Right ventricle myocardium superior (tissue), 1 donor: ENCODE results near the gene RTEL1. TPM values are rescaled to one million over a fixed set of nuclear protein-coding genes. Genes with fewer than 3 reads are reported as not detected.
"Not testable (repeated sequence)": the region's sequence is repeated elsewhere in the genome, so short reads cannot be mapped to it uniquely, and the experiment has no call there.

Source experiments
- ATAC-seq: fragments of 200-7000 bp; cut with Tn5 transposase; one replicate; pipeline ENCODE4 v1.9.1; 2020; ENCODE audit warnings: mild to moderate bottlenecking; ENCODE audit not compliant: poor library complexity
- DNase-seq: peaks from one replicate; pipeline ENCODE4 v3.0.0-alpha.2; 2020
- intact Hi-C: fragments of 100-400 bp; cut with DNase I; formaldehyde crosslinking; loops from one replicate; pipeline ENCODE4 v1.11.2; 2022
- total RNA-seq: library from RNA; stranded (reverse); fragmentation: NEBNext Ultra II Directional; extraction: Animal tissue kit (Norgen Biotek cat#: 25700); gene quantifications from one replicate; pipeline ENCODE4 v1.2.1, GENCODE V29; 2021
- donor health status: DM: no; HTN: yes; CAD: no; lungs with severe emphysema.

Gene RTEL1
- total RNA-seq, 1 donor from 2014 or later = 7.3 TPM

- ATAC-seq (no peak), DNase-seq (no peak)
- intact Hi-C loops = no loop called here
Measured at GRCh38 chr20:63703471-63703975, 45.4 kb downstream of the RTEL1 start.

GRCh38 chr20:63703976-63704748 lies 46.0 kb downstream of the RTEL1 start:
- intact Hi-C loops = no loop called here
- DNase-seq = no peak

GRCh38 chr20:63704749-63705117 lies 46.6 kb downstream of the RTEL1 start:
- intact Hi-C loops = no loop called here
- DNase-seq = no peak
- ATAC-seq = no peak

More at GRCh38 chr20:63703976-63704748, 46.0 kb downstream of the RTEL1 start:
- ATAC-seq = no peak

DNA sequence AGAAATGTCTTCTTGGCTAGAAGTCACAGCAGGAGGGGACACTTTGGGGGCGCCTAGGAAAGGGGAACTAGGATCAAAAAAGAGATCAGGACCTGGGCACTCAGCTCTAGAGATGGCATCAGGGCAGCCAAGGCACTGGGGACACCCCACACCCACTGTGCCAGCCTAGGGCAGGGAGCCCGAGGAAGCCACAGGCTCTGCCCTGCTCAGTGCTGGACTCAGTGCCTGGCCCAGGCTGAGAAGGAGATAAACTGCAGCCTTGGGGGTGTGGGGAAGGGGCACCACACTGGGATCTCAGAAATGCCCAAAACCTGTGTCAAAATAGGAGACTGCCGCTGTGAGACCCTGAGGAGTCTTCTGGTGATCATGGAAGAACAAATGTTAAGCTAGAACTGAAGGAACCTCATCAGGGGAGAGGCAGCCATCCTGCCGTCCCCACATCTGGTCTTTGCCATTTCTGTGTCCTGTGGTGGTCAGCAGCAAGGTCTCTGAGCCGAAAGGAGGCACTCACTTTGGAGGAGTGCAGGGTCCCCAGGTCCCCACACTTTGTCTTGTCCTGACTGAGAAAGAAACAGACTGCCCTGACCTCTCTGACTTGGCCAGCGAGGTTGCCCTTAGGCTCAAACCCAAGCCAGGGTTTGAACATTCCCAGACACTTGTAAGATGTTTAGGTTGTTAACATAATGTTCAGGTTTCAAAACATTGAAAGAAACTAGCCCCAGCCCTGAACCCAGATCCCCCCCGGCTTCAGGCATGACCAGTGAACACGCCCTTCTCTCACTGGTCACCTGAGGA lies 47.3 kb downstream of the RTEL1 start:
- DNase-seq (no peak), ATAC-seq (no peak)
- intact Hi-C loops = no loop called here

DNA sequence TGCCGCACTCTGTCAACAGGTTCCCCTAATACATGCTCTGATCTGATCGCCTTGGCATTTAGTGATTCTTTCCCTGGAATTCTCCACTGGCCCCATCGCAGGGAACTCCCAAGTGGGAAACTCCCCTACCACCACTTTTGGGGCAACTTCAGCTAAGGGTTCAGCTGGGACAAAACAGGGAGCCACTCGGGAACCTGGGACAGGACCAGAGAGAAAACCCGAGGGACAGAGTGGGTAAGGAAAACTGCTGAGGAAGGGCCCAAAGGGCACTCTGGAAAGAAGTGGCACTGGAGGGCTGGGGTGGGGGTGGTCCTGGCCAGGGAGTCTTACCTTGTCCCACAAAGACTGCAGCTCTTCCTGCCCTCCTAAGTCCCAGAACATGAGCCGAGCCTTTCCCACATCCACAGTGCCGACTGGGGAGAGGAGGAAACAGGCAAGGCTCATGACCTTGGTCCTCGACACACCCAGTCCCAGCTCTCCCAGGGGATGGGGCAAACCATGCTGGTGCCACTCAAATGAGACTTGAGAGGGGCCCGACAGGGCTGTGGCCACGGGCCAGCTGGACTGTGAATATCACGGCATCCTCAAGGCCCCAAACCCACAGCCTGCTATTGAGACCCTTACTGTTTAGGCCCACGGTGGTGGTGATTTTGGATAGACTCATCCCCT lies 48.0 kb downstream of the RTEL1 start:
- no peak for ATAC-seq
- no peak for DNase-seq
- intact Hi-C loops = no loop called here

DNA sequence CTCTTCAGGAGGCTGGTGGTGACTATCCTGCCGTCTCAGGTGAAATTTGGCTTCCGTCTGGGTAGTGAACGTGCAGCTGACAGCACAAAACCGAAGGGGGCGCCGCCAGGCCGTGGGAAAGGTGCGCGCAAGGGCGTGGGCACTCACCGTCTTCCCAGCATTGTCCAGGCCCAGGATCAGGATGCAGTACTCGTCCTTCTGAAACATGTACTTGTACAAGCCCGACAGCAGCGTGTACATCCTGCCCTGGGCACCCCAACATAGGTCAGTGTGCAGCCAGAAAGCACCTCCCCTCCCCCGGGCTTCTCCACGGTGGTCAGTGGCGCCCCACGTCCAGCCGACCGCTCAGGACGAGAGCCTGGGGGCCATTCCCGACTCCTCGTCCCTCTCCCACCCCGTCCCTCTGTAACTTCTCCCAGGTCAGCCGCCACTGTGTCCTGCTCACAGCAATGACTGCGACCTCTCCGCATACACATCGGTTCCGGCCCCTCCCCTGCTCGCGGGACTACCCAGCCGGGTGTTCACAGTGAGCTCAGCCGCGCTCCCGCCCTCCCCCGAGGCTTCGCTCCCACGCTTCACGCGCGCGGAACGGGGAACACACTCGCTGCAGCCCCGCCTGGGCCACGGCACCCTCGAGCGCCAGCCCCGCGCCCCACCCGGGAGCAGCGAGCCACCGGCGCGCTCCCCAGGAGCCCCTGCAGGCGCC lies 48.9 kb downstream of the RTEL1 start:
- intact Hi-C loops = no loop called here
- ATAC-seq = peak; percentile 26
- peak; percentile 56 for DNase-seq

GRCh38 chr20:63707558-63708300 lies 49.6 kb downstream of the RTEL1 start, which contains the start of the genes ARFRP1 and ZGPAT:
TSS of gene ARFRP1 (minus strand) at chr20:63707976. CDS start at chr20:63707091, 885 bp downstream.
TSS of gene ZGPAT (plus strand) at chr20:63708039. CDS start at chr20:63708581, 542 bp downstream.
- intact Hi-C loops = no loop called here
- ATAC-seq (peak; percentile 98), DNase-seq (peak; percentile 95)

- no peak for ATAC-seq
Measured at GRCh38 chr20:63708301-63709148, 50.4 kb downstream of the RTEL1 start.

DNA sequence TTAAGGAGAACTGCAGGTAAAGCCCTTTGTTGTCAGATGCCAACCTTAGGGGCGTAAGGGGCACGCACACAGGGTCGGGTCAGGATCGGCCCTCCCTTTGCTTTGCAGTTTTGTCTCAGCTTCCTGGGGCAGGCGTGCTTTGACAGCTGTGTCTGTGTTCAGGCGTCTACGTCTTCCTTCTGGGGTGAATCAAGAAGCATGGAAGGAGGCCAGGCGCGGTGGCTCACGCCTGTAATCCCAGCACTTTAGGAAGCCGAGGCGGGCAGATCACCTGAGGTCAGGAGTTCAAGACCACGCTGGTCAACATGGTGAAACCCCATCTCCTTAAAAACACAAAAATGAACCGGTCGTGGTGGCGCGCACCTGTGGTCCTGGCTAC lies 51.0 kb downstream of the RTEL1 start:
- DNase-seq = no peak
- intact Hi-C loops = no loop called here
- ATAC-seq = no peak

More at GRCh38 chr20:63708301-63709148, 50.4 kb downstream of the RTEL1 start:
- intact Hi-C loops = no loop called here
- DNase-seq = peak; percentile 43

DNA sequence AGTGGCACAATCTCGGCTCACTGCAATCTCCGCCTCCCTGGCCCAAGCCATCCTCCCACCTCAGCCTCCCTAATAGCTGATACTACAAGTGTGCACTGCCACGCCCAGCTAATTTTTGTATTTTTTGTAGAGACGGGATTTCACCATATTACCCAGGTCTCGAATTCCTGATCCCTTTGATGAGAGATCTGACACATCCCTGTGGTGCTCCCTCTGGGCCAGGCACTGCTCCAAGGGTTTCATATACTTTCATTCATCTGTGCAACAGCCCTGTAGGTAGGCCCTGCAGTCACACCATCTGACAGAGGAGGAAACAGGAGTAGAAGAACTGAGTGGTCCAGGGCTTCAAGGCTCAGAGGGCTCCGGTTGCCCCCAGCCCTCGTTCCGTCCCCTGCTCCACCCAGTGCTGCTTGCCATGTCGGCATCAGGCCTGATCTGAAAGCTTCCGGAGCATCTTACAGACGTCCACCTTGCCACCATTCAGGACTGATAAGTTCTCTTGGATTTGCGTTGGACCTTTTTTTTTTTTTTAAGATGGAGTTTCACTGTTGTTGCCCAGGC lies 53.1 kb downstream of the RTEL1 start:
- intact Hi-C loops = no loop called here
- DNase-seq (no peak), ATAC-seq (no peak)

DNA sequence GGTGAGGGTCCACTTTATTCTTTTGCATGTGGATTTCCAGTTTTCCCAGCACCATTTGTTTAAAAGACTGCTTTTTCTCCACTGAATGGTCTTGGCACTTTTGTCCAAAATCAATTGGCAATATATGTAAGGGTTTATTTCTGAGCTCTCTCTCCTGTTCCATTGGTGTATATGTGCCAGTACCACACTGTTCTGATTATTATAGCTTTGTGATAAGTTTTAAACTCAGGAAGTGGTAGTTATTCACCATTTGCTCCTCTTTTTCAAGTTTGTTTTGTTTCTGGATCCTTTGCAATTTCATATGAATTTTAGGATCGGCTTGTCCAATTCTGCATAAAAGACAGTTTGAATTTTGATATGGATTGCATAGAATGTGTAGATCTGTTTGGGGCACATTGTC lies 54.1 kb downstream of the RTEL1 start:
- no peak for DNase-seq
- ATAC-seq = no peak
- intact Hi-C loops = no loop called here

DNA sequence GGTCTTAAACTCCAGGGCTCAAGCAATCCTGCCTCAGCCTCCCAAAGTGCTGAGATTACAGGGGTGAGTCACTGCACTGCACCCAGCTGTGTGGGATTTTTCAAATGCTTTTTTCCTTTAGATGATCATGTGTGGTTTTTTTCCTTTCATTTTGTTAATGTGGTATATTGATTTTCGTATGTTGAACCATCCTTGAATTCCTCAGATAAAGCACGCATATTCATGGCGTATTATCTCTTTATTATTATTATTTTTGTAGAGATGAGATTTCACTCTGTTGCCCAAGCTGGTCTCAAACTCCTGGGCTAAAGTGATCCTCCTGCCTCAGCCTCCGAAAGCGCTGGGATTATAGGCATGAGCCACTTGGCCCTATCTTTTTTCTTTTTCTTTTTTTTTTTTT lies 56.7 kb downstream of the RTEL1 start:
- intact Hi-C loops = no loop called here
- DNase-seq (no peak), ATAC-seq (no peak)

DNA sequence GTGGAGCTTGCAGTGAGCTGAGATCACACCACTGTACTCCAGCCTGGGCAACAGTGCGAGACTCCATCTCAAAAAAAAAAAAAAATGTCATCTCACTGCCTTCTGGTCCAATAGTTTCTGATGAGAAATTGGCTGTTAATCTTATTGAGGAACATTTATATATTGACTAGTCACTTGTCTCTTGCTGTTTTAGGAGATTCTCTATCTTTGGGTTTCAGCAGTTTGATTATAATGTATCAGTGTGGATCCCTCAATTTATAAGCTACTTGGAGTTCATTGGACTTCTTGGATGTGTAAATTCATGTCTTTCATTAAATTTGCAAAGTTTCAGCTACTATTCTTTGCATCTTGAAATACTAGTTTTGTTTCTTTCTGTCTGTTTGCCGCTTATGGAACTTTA lies 60.9 kb downstream of the RTEL1 start:
- intact Hi-C loops = no loop called here
- ATAC-seq = no peak
- no peak for DNase-seq

- ATAC-seq, DNase-seq, intact Hi-C loops: not testable (repeated sequence)
Measured at GRCh38 chr20:63722967-63723622, 65.0 kb downstream of the RTEL1 start.

- intact Hi-C loops, DNase-seq: not testable (repeated sequence)
Measured at GRCh38 chr20:63730189-63730733, 72.1 kb downstream of the RTEL1 start.

GRCh38 chr20:63731410-63731809 lies 73.3 kb downstream of the RTEL1 start:
- intact Hi-C loops = no loop called here
- no peak for ATAC-seq
- no peak for DNase-seq

More at GRCh38 chr20:63730189-63730733, 72.1 kb downstream of the RTEL1 start:
- not testable (repeated sequence) for ATAC-seq
